Naive thymus-derived CD4-positive, alpha-beta T cell (primary cell): ENCODE results near the gene PCDHB6. TPM values are rescaled to one million over a fixed set of nuclear protein-coding genes. Genes with fewer than 3 reads are reported as not detected.
A peak's percentile ranks its signal among the peaks of the same experiment; 100 is the strongest.
"Not testable (repeated sequence)": the region's sequence is repeated elsewhere in the genome, so short reads cannot be mapped to it uniquely, and the experiment has no call there.

Experiments
- ATAC-seq: fragments of 150-1000 bp; cut with Tn5 transposase; 2 replicates; pipeline ENCODE4 v1.10.0; 2021; ENCODE audit warnings: mild to moderate bottlenecking, moderate library complexity
- CTCF ChIA-PET: fragments of 350-600 bp; sonication (Branson Sonifier 250); formaldehyde crosslinking; loops from one replicate; lab custom pipeline; 2021; ENCODE audit warnings: antibody characterized with exemption; lab: Charles Lee
- POLR2A ChIA-PET: fragments of 350-600 bp; sonication (Branson Sonifier 250); formaldehyde crosslinking; loops from one replicate; lab custom pipeline; 2021; ENCODE audit warnings: antibody characterized with exemption, inconsistent platforms; lab: Charles Lee
- DNase-seq, 9 donors: peaks; one replicate each; pipeline versions ENCODE4 v3.0.0 to v3.0.0-alpha.2; 2020 to 2022; ENCODE audit warnings: mixed read lengths in 1 of 9
- H3K27ac ChIP-seq: one replicate; pipeline ENCODE4 v1.7.0; 2013; ENCODE audit warnings: mild to moderate bottlenecking, low read depth, low read length, moderate library complexity
- H3K27me3 ChIP-seq, 2 donors: one replicate each; pipeline ENCODE4 v1.7.0; 2013; ENCODE audit warnings: low read length in 2 of 2, mild to moderate bottlenecking in 2 of 2, moderate library complexity in 2 of 2; ENCODE audit not compliant: control insufficient read depth in 2 of 2, insufficient read depth in 2 of 2
- H3K36me3 ChIP-seq, 3 experiments: 1 replicate in 2 of 3; 2 replicates in 1 of 3; pipeline ENCODE4 v1.7.0; 2013; ENCODE audit warnings: low read length in 3 of 3, mild to moderate bottlenecking in 3 of 3, moderate library complexity in 1 of 3; ENCODE audit not compliant: insufficient read depth in 3 of 3, control insufficient read depth in 2 of 3
- H3K4me1 ChIP-seq, 2 donors: one replicate each; pipeline ENCODE4 v1.7.0; 2013; ENCODE audit warnings: low read length in 2 of 2, mild to moderate bottlenecking in 2 of 2, moderate library complexity in 1 of 2; ENCODE audit not compliant: control insufficient read depth in 2 of 2, insufficient read depth in 2 of 2
- H3K4me3 ChIP-seq: 2 replicates; pipeline ENCODE4 v1.7.0; 2013; ENCODE audit warnings: mild to moderate bottlenecking, low read length
- H3K9me3 ChIP-seq, 3 experiments: 1 replicate in 2 of 3; 2 replicates in 1 of 3; pipeline ENCODE4 v1.7.0; 2013; ENCODE audit warnings: low read length in 3 of 3; ENCODE audit not compliant: control insufficient read depth in 2 of 3
- H3K27ac Mint-ChIP-seq, 9 donors: one replicate each; pipeline ENCODE4 v1.8.0; 2020 to 2022; ENCODE audit warnings: mixed read lengths in 9 of 9, mild to moderate bottlenecking in 8 of 9, moderate library complexity in 5 of 9, inconsistent platforms in 2 of 9
- H3K27me3 Mint-ChIP-seq, 5 donors: one replicate each; pipeline ENCODE4 v1.8.0; 2021 to 2022; ENCODE audit warnings: mixed read lengths in 5 of 5, mild to moderate bottlenecking in 1 of 5
- H3K36me3 Mint-ChIP-seq, 5 donors: one replicate each; pipeline ENCODE4 v1.8.0; 2020 to 2022; ENCODE audit warnings: mixed read lengths in 5 of 5, mild to moderate bottlenecking in 3 of 5, inconsistent platforms in 1 of 5
- H3K4me1 Mint-ChIP-seq, 7 donors: one replicate each; pipeline ENCODE4 v1.8.0; 2020 to 2022; ENCODE audit warnings: mixed read lengths in 7 of 7, mild to moderate bottlenecking in 3 of 7, inconsistent platforms in 1 of 7
- H3K4me3 Mint-ChIP-seq, 10 donors: one replicate each; pipeline ENCODE4 v1.8.0; 2020 to 2022; ENCODE audit warnings: mild to moderate bottlenecking in 10 of 10, mixed read lengths in 10 of 10, moderate library complexity in 6 of 10, inconsistent platforms in 2 of 10
- H3K9me3 Mint-ChIP-seq, 11 donors: one replicate each; pipeline ENCODE4 v1.8.0; 2020 to 2022; ENCODE audit warnings: mixed read lengths in 11 of 11, mild to moderate bottlenecking in 4 of 11, inconsistent platforms in 1 of 11, moderate library complexity in 1 of 11
- intact Hi-C, 2 donors: fragments of 100-400 bp; cut with micrococcal nuclease; formaldehyde crosslinking; loops; one replicate each; pipeline ENCODE4 v1.15.1; 2023
- polyA plus RNA-seq, 2 donors: library from polyadenylated mRNA; unstranded; fragments of 300-500 nt; fragmentation: Illumina TruSeq; gene quantifications; one replicate each; pipeline ENCODE4 v1.2.3, GENCODE V29; 2021
- total RNA-seq, 6 experiments: library from RNA in 5 of 6; stranded (reverse) in 5 of 6; gene quantifications; 1 replicate in 5 of 6; 2 replicates in 1 of 6; pipeline ENCODE4 v1.2.3 and lab custom pipeline; 2021 to 2026

Gene PCDHB6
- total and polyA plus RNA-seq, 7 experiments from 2014 or later, result not detected

DNA sequence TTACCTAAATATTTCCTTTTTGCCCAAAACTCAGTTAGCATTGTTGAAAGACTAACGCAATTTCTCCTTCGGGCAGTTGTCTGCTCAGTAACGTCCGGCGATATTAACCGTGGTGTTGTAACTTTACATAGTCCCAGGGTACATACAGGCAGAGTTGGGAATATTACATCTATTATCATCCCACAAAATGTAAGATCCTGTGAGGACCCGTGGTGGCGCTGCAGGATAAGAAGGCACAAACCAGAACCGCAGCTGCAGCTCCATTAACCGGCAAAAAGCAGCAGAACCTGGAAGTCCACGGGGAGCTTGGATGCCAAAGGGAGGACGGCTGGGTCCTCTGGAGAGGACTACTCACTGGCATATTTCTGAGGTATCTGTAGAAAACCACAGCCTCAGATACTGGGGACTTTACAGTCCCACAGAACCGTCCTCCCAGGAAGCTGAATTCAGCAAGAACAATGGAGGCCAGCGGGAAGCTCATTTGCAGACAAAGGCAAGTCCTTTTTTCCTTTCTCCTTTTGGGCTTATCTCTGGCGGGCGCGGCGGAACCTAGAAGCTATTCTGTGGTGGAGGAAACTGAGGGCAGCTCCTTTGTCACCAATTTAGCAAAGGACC is 27.8 kb downstream of the PCDHB6 start, which contains the start of gene PCDHB8:
TSS of gene PCDHB8 (plus strand) at position 214 of the 615 bp plus-strand sequence. CDS start at position 459, 245 bp downstream.
- peaks cover 3 to 45% (median 20%) of the 10 kb centered on the region in 11 donors for H3K9me3 Mint-ChIP-seq
- CTCF ChIA-PET, result interaction anchor here (1.1 to 1.5 kb wide), 2 partner anchors 9 to 335 kb away, joined by 3 read pairs; partner anchors contain the start of gene PCDHB9
- ATAC-seq, result not testable (repeated sequence)

DNA sequence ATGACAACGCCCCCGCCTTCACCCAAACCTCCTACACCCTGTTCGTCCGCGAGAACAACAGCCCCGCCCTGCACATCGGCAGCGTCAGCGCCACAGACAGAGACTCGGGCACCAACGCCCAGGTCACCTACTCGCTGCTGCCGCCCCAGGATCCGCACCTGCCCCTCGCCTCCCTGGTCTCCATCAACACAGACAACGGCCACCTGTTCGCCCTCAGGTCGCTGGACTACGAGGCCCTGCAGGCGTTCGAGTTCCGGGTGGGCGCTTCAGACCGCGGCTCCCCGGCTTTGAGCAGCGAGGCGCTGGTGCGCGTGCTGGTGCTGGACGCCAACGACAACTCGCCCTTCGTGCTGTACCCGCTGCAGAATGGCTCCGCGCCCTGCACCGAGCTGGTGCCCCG is 29.5 kb downstream of the PCDHB6 start:
- H3K9me3 ChIP-seq, result peaks cover 0 to 13% (median 0%) of the 10 kb centered on the region in 3 experiments
- H3K27me3 ChIP-seq, H3K27ac Mint-ChIP-seq: not testable (repeated sequence)

More for the DNA sequence above, 27.8 kb downstream of the PCDHB6 start, which contains the start of gene PCDHB8:
- H3K27me3 Mint-ChIP-seq, result peaks cover 0 to 40% (median 31%) of the 10 kb centered on the region in 5 donors
- H3K27ac ChIP-seq, H3K4me1 Mint-ChIP-seq, H3K27ac Mint-ChIP-seq, H3K4me3 ChIP-seq, H3K36me3 ChIP-seq, H3K4me3 Mint-ChIP-seq, intact Hi-C loops, H3K4me1 ChIP-seq, H3K27me3 ChIP-seq, DNase-seq: not testable (repeated sequence)
- POLR2A ChIA-PET, result interaction anchor here (1.0 kb wide), 1 partner anchor 386 kb away, joined by 4 read pairs; no protein-coding TSS in a partner anchor
- H3K36me3 Mint-ChIP-seq, result peaks cover 0 to 16% (median 6%) of the 10 kb centered on the region in 5 donors
- H3K9me3 ChIP-seq, result peaks cover 0 to 17% (median 0%) of the 10 kb centered on the region in 3 experiments

DNA sequence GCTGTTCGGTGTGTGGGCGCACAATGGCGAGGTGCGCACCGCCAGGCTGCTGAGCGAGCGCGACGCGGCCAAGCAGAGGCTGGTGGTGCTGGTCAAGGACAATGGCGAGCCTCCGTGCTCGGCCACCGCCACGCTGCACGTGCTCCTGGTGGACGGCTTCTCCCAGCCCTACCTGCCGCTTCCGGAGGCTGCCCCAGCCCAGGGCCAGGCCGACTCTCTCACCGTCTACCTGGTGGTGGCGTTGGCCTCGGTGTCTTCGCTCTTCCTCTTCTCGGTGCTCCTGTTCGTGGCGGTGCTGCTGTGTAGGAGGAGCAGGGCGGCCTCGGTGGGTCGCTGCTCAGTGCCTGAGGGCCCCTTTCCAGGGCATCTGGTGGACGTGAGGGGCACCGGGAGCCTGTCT is 30.0 kb downstream of the PCDHB6 start:
- peaks cover 5 to 27% (median 11%) of the 10 kb centered on the region in 5 donors for H3K36me3 Mint-ChIP-seq
- POLR2A ChIA-PET, H3K4me1 Mint-ChIP-seq, H3K4me3 ChIP-seq, intact Hi-C loops, H3K36me3 ChIP-seq, ATAC-seq, H3K4me1 ChIP-seq, DNase-seq, H3K27ac ChIP-seq, H3K4me3 Mint-ChIP-seq, H3K27me3 ChIP-seq, H3K27ac Mint-ChIP-seq: not testable (repeated sequence)
- CTCF ChIA-PET, result interaction anchor here (0.6 kb wide), 1 partner anchor 145 kb away, joined by 4 read pairs; no protein-coding TSS in a partner anchor
- H3K27me3 Mint-ChIP-seq, result peaks cover 0 to 41% (median 39%) of the 10 kb centered on the region in 5 donors
- H3K9me3 ChIP-seq, result peaks cover 0 to 10% (median 0%) of the 10 kb centered on the region in 3 experiments
- peaks cover 7 to 45% (median 22%) of the 10 kb centered on the region in 11 donors for H3K9me3 Mint-ChIP-seq

More for the DNA sequence above, 29.5 kb downstream of the PCDHB6 start:
- H3K36me3 ChIP-seq, H3K27ac ChIP-seq, intact Hi-C loops, POLR2A ChIA-PET, DNase-seq, H3K4me1 Mint-ChIP-seq, H3K4me1 ChIP-seq, ATAC-seq, H3K4me3 ChIP-seq, H3K4me3 Mint-ChIP-seq: not testable (repeated sequence)
- Mint-ChIP-seq H3K36me3 (peaks cover 5 to 22% (median 11%) of the 10 kb centered on the region in 5 donors), H3K9me3 (peaks cover 7 to 42% (median 18%) of the 10 kb centered on the region in 11 donors), H3K27me3 (peaks cover 0 to 36% (median 34%) of the 10 kb centered on the region in 5 donors)
- CTCF ChIA-PET, result interaction anchor here (0.6 kb wide), 1 partner anchor 145 kb away, joined by 4 read pairs; no protein-coding TSS in a partner anchor

DNA sequence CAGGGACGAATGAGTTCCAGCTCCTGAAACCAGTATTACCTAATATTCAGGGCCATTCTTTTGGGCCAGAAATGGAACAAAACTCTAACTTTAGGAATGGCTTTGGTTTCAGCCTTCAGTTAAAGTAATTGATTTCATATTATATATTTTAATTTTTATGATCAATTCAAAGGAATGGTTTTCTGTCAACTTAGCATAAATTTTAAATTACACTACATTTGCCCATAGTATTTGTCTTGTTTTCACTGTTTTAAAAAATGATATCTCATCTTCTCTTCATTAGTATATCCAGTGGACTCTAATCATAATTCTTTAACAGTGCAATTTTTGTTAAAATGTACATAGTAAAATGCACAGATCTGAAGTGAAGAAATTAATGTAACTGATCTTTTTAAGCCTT is 30.5 kb downstream of the PCDHB6 start:
- H3K4me1 ChIP-seq, result no peaks in the 10 kb centered on the region
- peaks cover 0 to 7% (median 0%) of the 10 kb centered on the region in 3 experiments for H3K9me3 ChIP-seq
- ChIA-PET POLR2A (no interaction called here), CTCF (no interaction called here)
- Mint-ChIP-seq H3K27me3 (peaks cover 0 to 45% (median 43%) of the 10 kb centered on the region in 5 donors), H3K27ac (no peak overlapping the region), H3K4me3 (no peak overlapping the region), H3K36me3 (peaks cover 5 to 29% (median 11%) of the 10 kb centered on the region in 5 donors), H3K9me3 (peaks cover 7 to 45% (median 27%) of the 10 kb centered on the region in 11 donors), H3K4me1 (peaks cover 0 to 1% (median 0%) of the 10 kb centered on the region in 7 donors)
- no peak overlapping the region for H3K4me3 ChIP-seq
- no peaks in the 10 kb centered on the region for H3K36me3 ChIP-seq
- peaks cover 0 to 9% of the 10 kb centered on the region in 2 donors for H3K27me3 ChIP-seq
- ATAC-seq (no peak), DNase-seq (no peak)
- H3K27ac ChIP-seq, result no peak overlapping the region
- intact Hi-C loops, result no loop called here

DNA sequence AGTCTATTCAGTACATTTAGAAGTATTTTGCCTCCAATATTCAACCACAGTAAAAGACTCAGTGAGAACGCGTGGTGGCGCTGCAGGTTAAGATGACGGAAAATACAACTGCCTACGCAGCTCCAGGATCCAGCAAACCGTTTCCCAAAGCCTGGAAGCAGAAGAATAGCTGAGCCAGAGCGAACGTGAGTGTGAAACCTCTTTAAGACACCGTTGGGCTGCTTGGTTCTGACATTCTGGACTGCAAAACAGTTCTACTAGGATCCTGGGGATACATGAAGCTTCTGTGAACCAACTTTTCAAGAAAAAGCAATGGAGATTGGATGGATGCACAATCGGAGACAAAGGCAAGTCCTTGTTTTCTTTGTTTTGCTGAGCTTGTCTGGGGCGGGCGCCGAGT is 32.4 kb downstream of the PCDHB6 start, which contains the start of gene PCDHB16:
TSS of gene PCDHB16 (plus strand) at position 140 of the 400 bp plus-strand sequence. CDS start at position 313, 173 bp downstream.
- H3K27me3 Mint-ChIP-seq, result peaks cover 0 to 62% (median 58%) of the 10 kb centered on the region in 5 donors
- peaks cover 10 to 59% (median 33%) of the 10 kb centered on the region in 11 donors for H3K9me3 Mint-ChIP-seq

DNA sequence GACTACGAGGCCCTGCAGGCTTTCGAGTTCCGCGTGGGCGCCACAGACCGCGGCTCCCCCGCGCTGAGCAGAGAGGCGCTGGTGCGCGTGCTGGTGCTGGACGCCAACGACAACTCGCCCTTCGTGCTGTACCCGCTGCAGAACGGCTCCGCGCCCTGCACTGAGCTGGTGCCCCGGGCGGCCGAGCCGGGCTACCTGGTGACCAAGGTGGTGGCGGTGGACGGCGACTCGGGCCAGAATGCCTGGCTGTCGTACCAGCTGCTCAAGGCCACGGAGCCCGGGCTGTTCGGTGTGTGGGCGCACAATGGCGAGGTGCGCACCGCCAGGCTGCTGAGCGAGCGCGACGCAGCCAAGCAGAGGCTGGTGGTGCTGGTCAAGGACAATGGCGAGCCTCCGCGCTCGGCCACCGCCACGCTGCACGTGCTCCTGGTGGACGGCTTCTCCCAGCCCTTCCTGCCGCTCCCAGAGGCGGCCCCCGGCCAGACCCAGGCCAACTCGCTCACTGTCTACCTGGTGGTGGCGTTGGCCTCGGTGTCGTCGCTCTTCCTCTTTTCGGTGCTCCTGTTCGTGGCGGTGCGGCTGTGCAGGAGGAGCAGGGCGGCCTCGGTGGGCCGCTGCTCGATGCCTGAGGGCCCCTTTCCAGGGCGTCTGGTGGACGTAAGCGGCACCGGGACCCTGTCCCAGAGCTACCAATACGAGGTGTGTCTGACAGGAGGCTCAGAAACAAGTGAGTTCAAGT is 34.4 kb downstream of the PCDHB6 start:
- H3K4me3 Mint-ChIP-seq, H3K27ac ChIP-seq, H3K4me3 ChIP-seq, H3K4me1 ChIP-seq, H3K27me3 ChIP-seq, POLR2A ChIA-PET, intact Hi-C loops, H3K36me3 ChIP-seq, ATAC-seq, H3K9me3 ChIP-seq, H3K27ac Mint-ChIP-seq, CTCF ChIA-PET, DNase-seq: not testable (repeated sequence)
- peaks cover 3 to 76% (median 72%) of the 10 kb centered on the region in 5 donors for H3K27me3 Mint-ChIP-seq
- H3K9me3 Mint-ChIP-seq, result peaks cover 10 to 74% (median 44%) of the 10 kb centered on the region in 11 donors
- peaks cover 0 to 12% (median 5%) of the 10 kb centered on the region in 7 donors for H3K4me1 Mint-ChIP-seq
- peaks cover 7 to 37% (median 22%) of the 10 kb centered on the region in 5 donors for H3K36me3 Mint-ChIP-seq

More for the DNA sequence above, 32.4 kb downstream of the PCDHB6 start, which contains the start of gene PCDHB16:
- DNase-seq (no peak), ATAC-seq (no peak)
- Histone ChIP-seq H3K4me3 (no peak within 1 kb of the TSS), H3K36me3 (no peaks in the 10 kb centered on the region), H3K9me3 (peaks cover 0 to 7% (median 0%) of the 10 kb centered on the region in 3 experiments), H3K27ac (no peak within 1 kb of the TSS), H3K4me1 (no peaks in the 10 kb centered on the region), H3K27me3 (no peaks in the 10 kb centered on the region)
- H3K27ac Mint-ChIP-seq, result peak within 1 kb of the TSS in 2 of 9 donors; percentile 18 to 25
- CTCF ChIA-PET, result interaction anchor here (0.6 to 1.0 kb wide), 2 partner anchors 332 to 654 kb away, joined by 3 read pairs; no protein-coding TSS in a partner anchor
- POLR2A ChIA-PET, result no interaction called here
- intact Hi-C loops, result no loop called here
- peaks cover 0 to 9% (median 5%) of the 10 kb centered on the region in 7 donors for H3K4me1 Mint-ChIP-seq
- H3K36me3 Mint-ChIP-seq, result peaks cover 5 to 33% (median 18%) of the 10 kb centered on the region in 5 donors
- H3K4me3 Mint-ChIP-seq, result no peak within 1 kb of the TSS
